ENCODE measurements around the gene KNDC1.

The KNDC1 gene

DNA sequence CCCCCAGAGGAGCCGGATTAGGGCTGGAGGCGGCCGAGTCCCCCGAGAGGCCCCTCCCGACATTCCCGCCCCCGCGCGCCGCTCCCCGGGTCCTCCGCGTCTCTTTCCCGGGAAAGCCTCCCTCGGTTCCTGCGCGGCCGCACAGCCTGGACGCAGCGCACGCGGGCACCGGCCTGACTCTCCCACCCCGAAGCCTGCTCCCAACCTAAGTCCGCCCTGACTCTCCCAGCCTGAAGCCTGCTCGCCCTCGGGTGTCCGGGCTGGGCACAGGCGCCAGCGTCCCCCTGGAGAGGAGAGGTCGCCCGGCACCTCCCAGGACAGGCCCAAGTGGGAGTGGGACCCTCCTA, 77.2 kb downstream of the KNDC1 start:
- Histone ChIP-seq H2BK120ac (ENCODE audit: low read depth, low read length) (peak overlapping the region; percentile 87), H4K91ac (ENCODE audit: low read depth, low read length, poor library complexity) (no peak overlapping the region), H2AK5ac (ENCODE audit: low read depth, low read length) (peak overlapping the region; percentile 88), H2BK15ac (ENCODE audit: low read length) (peak overlapping the region; percentile 98), H3K14ac (ENCODE audit: low read length) (peak overlapping the region; percentile 94), H3K4ac (ENCODE audit: low read length) (no peak overlapping the region), H3K18ac (ENCODE audit: low read length) (peak overlapping the region; percentile 96), H4K8ac (ENCODE audit: low read depth, low read length) (no peak overlapping the region), H3K9me3 (replicated peaks in 1 of 2; ENCODE audit: control insufficient read depth in 2 of 2, insufficient read depth in 1 of 2, low read depth in 1 of 2, low read length in 2 of 2) (peaks cover 0 to 1% of the 10 kb centered on the region in 2 donors), H3K36me3 (replicated peaks in 1 of 2; ENCODE audit: control insufficient read depth in 2 of 2, insufficient read depth in 2 of 2, low read length in 2 of 2) (no peaks in the 10 kb centered on the region), H3K79me1 (ENCODE audit: low read depth, low read length) (no peaks in the 10 kb centered on the region), H3K27me3 (ENCODE audit: control insufficient read depth in 3 of 3, insufficient read depth in 3 of 3, low read depth in 1 of 3, low read length in 3 of 3) (peaks cover 17 to 93% (median 69%) of the 10 kb centered on the region in 3 experiments), H3K4me2 (ENCODE audit: insufficient read depth, low read length, poor library complexity, severe bottlenecking) (peak overlapping the region; percentile 83), H2BK12ac (ENCODE audit: low read length) (peak overlapping the region; percentile 46), H2AFZ (ENCODE audit: low read length) (no peak overlapping the region), H3K4me3 (ENCODE audit: low read length in 2 of 2) (no peak overlapping the region), H2BK5ac (ENCODE audit: low read length) (peak overlapping the region; percentile 75), H3K4me1 (ENCODE audit: control insufficient read depth in 2 of 2, insufficient read depth in 1 of 2, low read depth in 1 of 2, low read length in 2 of 2) (peaks cover 3 to 17% of the 10 kb centered on the region in 2 donors), H3K23ac (ENCODE audit: low read depth, low read length, poor library complexity) (peak overlapping the region; percentile 96), H3K27ac (replicated peaks; ENCODE audit: low read length) (no peak overlapping the region), H3K9ac (ENCODE audit: low read depth, low read length, poor library complexity) (peak overlapping the region; percentile 78)
- WGBS, 2 donors (ENCODE audit: extremely low coverage in 2 of 2, insufficient read length in 2 of 2, insufficient replicate concordance in 1 of 2), result no CpG with 5 or more reads among the region's 32 CpGs
- no peak for DNase-seq (ENCODE audit: low spot score)

DNA sequence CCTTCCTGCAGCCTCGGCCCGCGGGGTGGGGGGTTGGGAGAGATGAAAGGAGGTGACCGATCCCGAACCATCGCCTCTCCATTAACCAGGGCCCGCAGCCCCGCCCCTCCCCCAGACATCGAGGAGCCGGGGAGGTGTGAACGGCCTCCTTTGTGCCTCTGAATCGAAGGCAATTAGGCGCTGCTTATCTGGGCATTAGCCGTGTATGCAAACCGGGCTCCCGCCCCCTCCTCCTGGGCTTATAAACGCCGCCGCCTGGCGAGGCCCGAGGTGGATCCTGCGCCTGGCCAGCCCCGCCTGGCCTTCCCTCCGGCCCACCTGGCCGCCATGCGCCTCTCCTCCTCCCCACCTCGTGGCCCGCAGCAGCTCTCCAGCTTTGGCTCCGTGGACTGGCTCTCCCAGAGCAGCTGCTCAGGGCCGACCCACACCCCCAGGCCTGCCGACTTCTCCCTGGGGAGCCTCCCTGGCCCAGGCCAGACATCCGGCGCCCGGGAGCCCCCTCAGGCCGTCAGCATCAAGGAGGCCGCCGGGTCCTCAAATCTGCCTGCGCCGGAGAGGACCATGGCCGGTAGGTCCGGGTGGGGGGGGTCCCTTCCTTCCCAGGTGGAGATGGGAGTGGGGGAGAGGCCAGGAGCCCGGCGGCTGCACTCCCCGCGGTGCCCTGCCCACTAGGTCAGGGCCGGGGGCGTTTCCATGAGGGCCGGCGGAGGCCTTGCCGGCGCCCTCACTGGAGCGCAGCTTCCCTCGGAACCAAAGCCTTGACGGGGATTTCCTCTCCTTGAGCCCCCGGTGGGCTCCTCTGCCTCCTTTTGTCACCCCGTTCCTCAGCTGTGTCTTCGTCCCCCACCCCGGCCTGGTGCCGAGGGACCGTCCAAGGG, 77.8 kb downstream of the KNDC1 start, which contains the start of gene VENTX:
Gene VENTX (plus strand): TSS at position 268 of the 878 bp plus-strand sequence. CDS start 60 bp downstream, at position 328.
- Histone ChIP-seq H2AFZ (ENCODE audit: low read length) (peak within 1 kb of the TSS; percentile 56), H3K4ac (ENCODE audit: low read length) (peak within 1 kb of the TSS; percentile 84), H2AK5ac (ENCODE audit: low read depth, low read length) (peak within 1 kb of the TSS; percentile 88), H2BK12ac (ENCODE audit: low read length) (peak within 1 kb of the TSS; percentile 46), H2BK120ac (ENCODE audit: low read depth, low read length) (peak within 1 kb of the TSS; percentile 87), H3K36me3 (replicated peaks in 1 of 2; ENCODE audit: control insufficient read depth in 2 of 2, insufficient read depth in 2 of 2, low read length in 2 of 2) (no peaks in the 10 kb centered on the region), H3K9me3 (replicated peaks in 1 of 2; ENCODE audit: control insufficient read depth in 2 of 2, insufficient read depth in 1 of 2, low read depth in 1 of 2, low read length in 2 of 2) (no peaks in the 10 kb centered on the region), H3K4me2 (ENCODE audit: insufficient read depth, low read length, poor library complexity, severe bottlenecking) (peak within 1 kb of the TSS; percentile 83), H3K4me1 (ENCODE audit: control insufficient read depth in 2 of 2, insufficient read depth in 1 of 2, low read depth in 1 of 2, low read length in 2 of 2) (peaks cover 3 to 17% of the 10 kb centered on the region in 2 donors), H3K23ac (ENCODE audit: low read depth, low read length, poor library complexity) (peak within 1 kb of the TSS; percentile 96), H2BK15ac (ENCODE audit: low read length) (peak within 1 kb of the TSS; percentile 98), H3K27me3 (ENCODE audit: control insufficient read depth in 3 of 3, insufficient read depth in 3 of 3, low read depth in 1 of 3, low read length in 3 of 3) (peaks cover 17 to 93% (median 64%) of the 10 kb centered on the region in 3 experiments), H3K18ac (ENCODE audit: low read length) (peak within 1 kb of the TSS; percentile 96), H3K14ac (ENCODE audit: low read length) (peak within 1 kb of the TSS; percentile 94), H4K8ac (ENCODE audit: low read depth, low read length) (no peak within 1 kb of the TSS), H3K9ac (ENCODE audit: low read depth, low read length, poor library complexity) (peak within 1 kb of the TSS; percentile 78), H3K79me1 (ENCODE audit: low read depth, low read length) (no peaks in the 10 kb centered on the region), H4K91ac (ENCODE audit: low read depth, low read length, poor library complexity) (no peak within 1 kb of the TSS), H2BK5ac (ENCODE audit: low read length) (peak within 1 kb of the TSS; percentile 75), H3K27ac (replicated peaks; ENCODE audit: low read length) (no peak within 1 kb of the TSS), H3K4me3 (ENCODE audit: low read length in 2 of 2) (peak within 1 kb of the TSS in 1 of 2 donors; percentile 70)
- no peak for DNase-seq (ENCODE audit: low spot score)
- no CpG with 5 or more reads among the region's 60 CpGs for WGBS, 2 donors (ENCODE audit: extremely low coverage in 2 of 2, insufficient read length in 2 of 2, insufficient replicate concordance in 1 of 2)

DNA sequence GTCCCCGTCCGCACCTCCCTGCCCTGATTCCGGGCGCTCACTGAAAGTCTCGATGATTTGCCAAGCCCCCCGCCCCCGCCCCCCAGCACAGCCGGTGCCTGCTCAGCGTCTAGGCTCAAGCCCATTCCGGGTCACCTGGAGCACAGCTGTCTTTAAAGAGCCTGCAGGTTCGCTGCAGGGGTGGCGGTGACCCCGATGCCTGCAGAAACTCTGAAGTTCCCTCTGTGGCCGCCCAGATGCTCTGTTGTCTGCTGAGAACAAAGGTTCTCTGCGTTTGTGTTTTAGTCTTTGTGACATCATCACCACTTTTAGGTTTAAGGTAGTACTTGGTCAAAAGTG, 78.4 kb downstream of the KNDC1 start:
- Histone ChIP-seq H3K18ac (ENCODE audit: low read length) (peak overlapping the region; percentile 78), H3K9ac (ENCODE audit: low read depth, low read length, poor library complexity) (peak overlapping the region; percentile 30), H2AK5ac (ENCODE audit: low read depth, low read length) (peak overlapping the region; percentile 66), H4K91ac (ENCODE audit: low read depth, low read length, poor library complexity) (no peak overlapping the region), H3K27ac (replicated peaks; ENCODE audit: low read length) (no peak overlapping the region), H3K14ac (ENCODE audit: low read length) (no peak overlapping the region), H3K4me2 (ENCODE audit: insufficient read depth, low read length, poor library complexity, severe bottlenecking) (peak overlapping the region; percentile 83), H2BK12ac (ENCODE audit: low read length) (no peak overlapping the region), H3K9me3 (replicated peaks in 1 of 2; ENCODE audit: control insufficient read depth in 2 of 2, insufficient read depth in 1 of 2, low read depth in 1 of 2, low read length in 2 of 2) (no peaks in the 10 kb centered on the region), H2BK15ac (ENCODE audit: low read length) (no peak overlapping the region), H3K4me3 (ENCODE audit: low read length in 2 of 2) (no peak overlapping the region), H4K8ac (ENCODE audit: low read depth, low read length) (no peak overlapping the region), H3K27me3 (ENCODE audit: control insufficient read depth in 3 of 3, insufficient read depth in 3 of 3, low read depth in 1 of 3, low read length in 3 of 3) (peaks cover 17 to 93% (median 61%) of the 10 kb centered on the region in 3 experiments), H2BK5ac (ENCODE audit: low read length) (no peak overlapping the region), H3K23ac (ENCODE audit: low read depth, low read length, poor library complexity) (no peak overlapping the region), H3K4ac (ENCODE audit: low read length) (no peak overlapping the region), H3K79me1 (ENCODE audit: low read depth, low read length) (peaks cover 3% of the 10 kb centered on the region), H3K4me1 (ENCODE audit: control insufficient read depth in 2 of 2, insufficient read depth in 1 of 2, low read depth in 1 of 2, low read length in 2 of 2) (peaks cover 3 to 20% of the 10 kb centered on the region in 2 donors), H2BK120ac (ENCODE audit: low read depth, low read length) (no peak overlapping the region), H2AFZ (ENCODE audit: low read length) (peak overlapping the region; percentile 49), H3K36me3 (replicated peaks in 1 of 2; ENCODE audit: control insufficient read depth in 2 of 2, insufficient read depth in 2 of 2, low read length in 2 of 2) (no peaks in the 10 kb centered on the region)
- no CpG with 5 or more reads among the region's 15 CpGs for WGBS, 2 donors (ENCODE audit: extremely low coverage in 2 of 2, insufficient read length in 2 of 2, insufficient replicate concordance in 1 of 2)
- no peak for DNase-seq (ENCODE audit: low spot score)

DNA sequence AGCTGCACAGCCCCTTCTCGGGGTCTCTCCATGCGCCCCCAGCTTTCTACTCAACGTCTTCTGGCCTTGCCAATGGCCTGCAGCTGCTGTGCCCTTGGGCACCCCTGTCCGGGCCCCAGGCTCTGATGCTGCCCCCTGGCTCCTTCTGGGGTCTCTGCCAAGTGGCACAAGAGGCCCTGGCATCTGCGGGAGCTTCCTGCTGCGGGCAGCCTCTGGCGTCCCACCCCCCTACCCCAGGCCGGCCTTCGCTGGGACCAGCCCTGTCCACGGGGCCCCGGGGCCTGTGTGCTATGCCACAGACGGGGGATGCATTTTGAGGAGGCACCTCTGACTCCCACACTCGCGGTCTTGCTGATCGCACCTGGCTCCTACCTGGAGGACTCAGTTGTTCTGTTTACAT, 80.0 kb downstream of the KNDC1 start:
- H4K91ac ChIP-seq (ENCODE audit: low read depth, low read length, poor library complexity), result no peak overlapping the region
- peak overlapping the region; percentile 30 for H2AK5ac ChIP-seq (ENCODE audit: low read depth, low read length)
- no peak overlapping the region for H2BK12ac ChIP-seq (ENCODE audit: low read length)
- H3K36me3 ChIP-seq (replicated peaks in 1 of 2; ENCODE audit: control insufficient read depth in 2 of 2, insufficient read depth in 2 of 2, low read length in 2 of 2), result no peaks in the 10 kb centered on the region
- H3K18ac ChIP-seq (ENCODE audit: low read length), result no peak overlapping the region
- no peak overlapping the region for H3K4ac ChIP-seq (ENCODE audit: low read length)
- H3K14ac ChIP-seq (ENCODE audit: low read length), result no peak overlapping the region
- H3K23ac ChIP-seq (ENCODE audit: low read depth, low read length, poor library complexity), result no peak overlapping the region
- peaks cover 3% of the 10 kb centered on the region for H3K79me1 ChIP-seq (ENCODE audit: low read depth, low read length)
- H3K4me2 ChIP-seq (ENCODE audit: insufficient read depth, low read length, poor library complexity, severe bottlenecking), result no peak overlapping the region
- DNase-seq (ENCODE audit: low spot score), result no peak
- no peak overlapping the region for H3K27ac ChIP-seq (replicated peaks; ENCODE audit: low read length)
- H3K27me3 ChIP-seq (ENCODE audit: control insufficient read depth in 3 of 3, insufficient read depth in 3 of 3, low read depth in 1 of 3, low read length in 3 of 3), result peaks cover 17 to 95% (median 50%) of the 10 kb centered on the region in 3 experiments
- no CpG with 5 or more reads among the region's 15 CpGs for WGBS, 2 donors (ENCODE audit: extremely low coverage in 2 of 2, insufficient read length in 2 of 2, insufficient replicate concordance in 1 of 2)
- no peak overlapping the region for H2AFZ ChIP-seq (ENCODE audit: low read length)
- H3K4me1 ChIP-seq (ENCODE audit: control insufficient read depth in 2 of 2, insufficient read depth in 1 of 2, low read depth in 1 of 2, low read length in 2 of 2), result peaks cover 6 to 23% of the 10 kb centered on the region in 2 donors
- no peak overlapping the region for H2BK5ac ChIP-seq (ENCODE audit: low read length)
- H2BK15ac ChIP-seq (ENCODE audit: low read length), result no peak overlapping the region
- H4K8ac ChIP-seq (ENCODE audit: low read depth, low read length), result no peak overlapping the region
- no peak overlapping the region for H3K9ac ChIP-seq (ENCODE audit: low read depth, low read length, poor library complexity)
- H3K4me3 ChIP-seq (ENCODE audit: low read length in 2 of 2), result no peak overlapping the region
- H2BK120ac ChIP-seq (ENCODE audit: low read depth, low read length), result no peak overlapping the region
- no peaks in the 10 kb centered on the region for H3K9me3 ChIP-seq (replicated peaks in 1 of 2; ENCODE audit: control insufficient read depth in 2 of 2, insufficient read depth in 1 of 2, low read depth in 1 of 2, low read length in 2 of 2)

All from neuronal stem cell (in vitro differentiated cells).